ENCODE data around the gene SEMA4F.

- no peak for TF ChIP-seq CTCF (conservative IDR thresholded peaks at IDR 0.05; ENCODE audit: low read length)
- TF ChIP-seq EZH2phosphoT487 (IDR thresholded peaks at IDR 0.05; ENCODE audit: borderline replicate concordance, low read depth, low read length), result no peak
These were observed 19.9 kb downstream of the SEMA4F start for GRCh38 chr2:74673826-74674528.
